Right lobe of liver (tissue), 4 donors: Measurements from ENCODE around the gene TMEM269.

Experiments used
- CTCF ChIP-seq, 4 donors: fragments of 200-600 bp in 3 of 4; fragments of 450-650 bp in 1 of 4; IDR thresholded peaks; one replicate each; pipeline versions ENCODE4 v1.5.1 to v1.8.0; 2016 to 2022; ENCODE audit warnings: antibody characterized with exemption in 4 of 4, mild to moderate bottlenecking in 2 of 4
- POLR2A ChIP-seq: fragments of 450-650 bp; IDR thresholded peaks from one replicate; pipeline ENCODE4 v1.6.1; 2017; ENCODE audit warnings: antibody characterized with exemption, mild to moderate bottlenecking
- donor health status: DM: no; HTN: no; CAD: no.
- donor health status: DM: no; HTN: no; CAD: no.
- donor health status: DM: no; HTN: yes; CAD: no.

DNA sequence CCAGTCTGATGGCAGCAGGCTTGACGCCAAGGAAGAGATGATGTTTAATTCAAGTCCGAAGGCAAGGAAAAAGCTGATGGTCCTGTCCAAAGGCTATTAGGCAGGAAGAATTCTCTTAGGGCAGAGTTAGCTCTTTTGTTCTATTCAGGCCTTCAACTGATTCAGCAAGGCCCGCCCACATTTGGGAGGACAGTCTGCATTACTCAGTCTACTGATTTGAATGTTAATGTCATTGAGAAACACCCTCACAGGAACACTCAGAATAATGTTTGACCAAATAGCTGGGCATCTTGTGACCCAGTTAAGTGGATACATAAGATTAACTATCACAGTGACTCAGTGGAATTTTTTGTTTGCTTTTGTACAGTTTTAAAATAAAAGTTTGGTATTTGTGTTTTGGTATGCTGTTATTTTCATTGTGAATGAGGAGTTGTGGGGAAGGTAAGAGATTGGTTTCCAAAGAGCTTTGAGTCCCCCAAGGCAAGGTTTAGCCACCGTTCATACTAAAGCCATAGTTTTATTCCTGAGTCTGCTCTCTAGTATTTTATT is 59.9 kb downstream of the TMEM269 start:
- no peak for TF ChIP-seq CTCF (IDR thresholded peaks at IDR 0.05)
- TF ChIP-seq POLR2A = no peak
